ENCODE measurements around the gene ISYNA1. TPM values are rescaled to one million over a fixed set of nuclear protein-coding genes. Genes with fewer than 3 reads are reported as not detected.

ISYNA1 gene
- total and polyA plus RNA-seq, 2 of the 13 experiments (the other 11 are each of a cell fraction or from before 2014, with no cell fraction given), result 29.6 to 48.5 TPM

- TF ChIP-seq, protein P1, sequence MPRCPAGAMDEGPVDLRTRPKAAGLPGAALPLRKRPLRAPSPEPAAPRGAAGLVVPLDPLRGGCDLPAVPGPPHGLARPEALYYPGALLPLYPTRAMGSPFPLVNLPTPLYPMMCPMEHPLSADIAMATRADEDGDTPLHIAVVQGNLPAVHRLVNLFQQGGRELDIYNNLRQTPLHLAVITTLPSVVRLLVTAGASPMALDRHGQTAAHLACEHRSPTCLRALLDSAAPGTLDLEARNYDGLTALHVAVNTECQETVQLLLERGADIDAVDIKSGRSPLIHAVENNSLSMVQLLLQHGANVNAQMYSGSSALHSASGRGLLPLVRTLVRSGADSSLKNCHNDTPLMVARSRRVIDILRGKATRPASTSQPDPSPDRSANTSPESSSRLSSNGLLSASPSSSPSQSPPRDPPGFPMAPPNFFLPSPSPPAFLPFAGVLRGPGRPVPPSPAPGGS (CRISPR knock-in tag; IDR thresholded peaks at IDR 0.05), result peak; percentile 22; the same call in 1 of the 2 replicates
- TF ChIP-seq, protein P2, sequence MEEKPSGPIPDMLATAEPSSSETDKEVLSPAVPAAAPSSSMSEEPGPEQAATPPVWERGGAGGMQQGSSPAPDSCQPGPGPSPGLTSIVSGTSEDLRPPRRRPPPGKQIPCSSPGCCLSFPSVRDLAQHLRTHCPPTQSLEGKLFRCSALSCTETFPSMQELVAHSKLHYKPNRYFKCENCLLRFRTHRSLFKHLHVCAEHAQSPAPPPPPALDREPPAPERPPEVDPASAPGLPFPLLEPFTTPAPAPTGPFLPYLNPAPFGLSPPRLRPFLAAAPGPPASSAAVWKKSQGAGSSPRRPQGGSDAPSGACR (CRISPR knock-in tag; IDR thresholded peaks at IDR 0.05), result no peak
- TF ChIP-seq HOXA3 (CRISPR knock-in tag; IDR thresholded peaks at IDR 0.05) (0 out of 2 replicates have a peak, but pooled peaks have one; percentile 31), HDAC1 (CRISPR knock-in tag; IDR thresholded peaks at IDR 0.05) (peak; percentile 2; the same call in 1 of the 2 replicates), SSRP1 (CRISPR knock-in tag; IDR thresholded peaks at IDR 0.05) (no peak), ZNF350 (CRISPR knock-in tag; IDR thresholded peaks at IDR 0.05; ENCODE audit: borderline replicate concordance, low read depth) (no peak), PRMT3 (CRISPR knock-in tag; IDR thresholded peaks at IDR 0.05; ENCODE audit: borderline replicate concordance, low read depth) (no peak), ZNF12 (CRISPR knock-in tag; IDR thresholded peaks at IDR 0.05) (no peak), SRSF1 (optimal IDR thresholded peaks at IDR 0.05; ENCODE audit: low read depth, low read length) (peak; percentile 10), EHMT2 (IDR thresholded peaks at IDR 0.05; ENCODE audit: borderline replicate concordance, low read depth, low read length) (no peak), MLLT10 (CRISPR knock-in tag; IDR thresholded peaks at IDR 0.05) (no peak), ZZZ3 (CRISPR knock-in tag; IDR thresholded peaks at IDR 0.05; ENCODE audit: borderline replicate concordance) (no peak), NFIC (IDR thresholded peaks at IDR 0.05; ENCODE audit: low read length) (no peak), ZNF460 (CRISPR knock-in tag; IDR thresholded peaks at IDR 0.05; ENCODE audit: borderline replicate concordance) (no peak), ZNF503 (CRISPR knock-in tag; IDR thresholded peaks at IDR 0.05) (no peak), EEA1 (CRISPR knock-in tag; IDR thresholded peaks at IDR 0.05; ENCODE audit: borderline replicate concordance) (no peak), KLF15 (CRISPR knock-in tag; IDR thresholded peaks at IDR 0.05; ENCODE audit: borderline replicate concordance) (no peak), CC2D1A (CRISPR knock-in tag; IDR thresholded peaks at IDR 0.05) (no peak)
- TF ChIP-seq, protein P3, sequence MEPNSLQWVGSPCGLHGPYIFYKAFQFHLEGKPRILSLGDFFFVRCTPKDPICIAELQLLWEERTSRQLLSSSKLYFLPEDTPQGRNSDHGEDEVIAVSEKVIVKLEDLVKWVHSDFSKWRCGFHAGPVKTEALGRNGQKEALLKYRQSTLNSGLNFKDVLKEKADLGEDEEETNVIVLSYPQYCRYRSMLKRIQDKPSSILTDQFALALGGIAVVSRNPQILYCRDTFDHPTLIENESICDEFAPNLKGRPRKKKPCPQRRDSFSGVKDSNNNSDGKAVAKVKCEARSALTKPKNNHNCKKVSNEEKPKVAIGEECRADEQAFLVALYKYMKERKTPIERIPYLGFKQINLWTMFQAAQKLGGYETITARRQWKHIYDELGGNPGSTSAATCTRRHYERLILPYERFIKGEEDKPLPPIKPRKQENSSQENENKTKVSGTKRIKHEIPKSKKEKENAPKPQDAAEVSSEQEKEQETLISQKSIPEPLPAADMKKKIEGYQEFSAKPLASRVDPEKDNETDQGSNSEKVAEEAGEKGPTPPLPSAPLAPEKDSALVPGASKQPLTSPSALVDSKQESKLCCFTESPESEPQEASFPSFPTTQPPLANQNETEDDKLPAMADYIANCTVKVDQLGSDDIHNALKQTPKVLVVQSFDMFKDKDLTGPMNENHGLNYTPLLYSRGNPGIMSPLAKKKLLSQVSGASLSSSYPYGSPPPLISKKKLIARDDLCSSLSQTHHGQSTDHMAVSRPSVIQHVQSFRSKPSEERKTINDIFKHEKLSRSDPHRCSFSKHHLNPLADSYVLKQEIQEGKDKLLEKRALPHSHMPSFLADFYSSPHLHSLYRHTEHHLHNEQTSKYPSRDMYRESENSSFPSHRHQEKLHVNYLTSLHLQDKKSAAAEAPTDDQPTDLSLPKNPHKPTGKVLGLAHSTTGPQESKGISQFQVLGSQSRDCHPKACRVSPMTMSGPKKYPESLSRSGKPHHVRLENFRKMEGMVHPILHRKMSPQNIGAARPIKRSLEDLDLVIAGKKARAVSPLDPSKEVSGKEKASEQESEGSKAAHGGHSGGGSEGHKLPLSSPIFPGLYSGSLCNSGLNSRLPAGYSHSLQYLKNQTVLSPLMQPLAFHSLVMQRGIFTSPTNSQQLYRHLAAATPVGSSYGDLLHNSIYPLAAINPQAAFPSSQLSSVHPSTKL (CRISPR knock-in tag; IDR thresholded peaks at IDR 0.05), result peak; percentile 37; the same call in 1 of the 2 replicates
These were observed 3.2 kb upstream of the ISYNA1 start (continued) for GRCh38 chr19:18440936-18441803.
